Endometrial microvascular endothelial cells (primary cell): ENCODE measurements around the gene C20orf204. TPM values are rescaled to one million over a fixed set of nuclear protein-coding genes. Genes with fewer than 3 reads are reported as not detected.
"Not testable (repeated sequence)": the region's sequence is repeated elsewhere in the genome, so short reads cannot be mapped to it uniquely, and the experiment has no call there.

Experiments
- in situ Hi-C: cut with HindIII; loops from 2 replicates; pipeline ENCODE4 v1.10.0; 2017; ENCODE audit warnings: low sequenced_read_pairs, low pct_unique_long_range_greater_than_20kb; ENCODE audit errors: inconsistent ontology term
- total RNA-seq: library from RNA; depleted of rRNA; stranded (reverse); fragments of >200 nt; gene quantifications from one replicate; pipeline ENCODE4 v1.2.3, GENCODE V29; 2015; ENCODE audit errors: inconsistent ontology term

The C20orf204 gene
- 0.93 TPM for total RNA-seq

DNA sequence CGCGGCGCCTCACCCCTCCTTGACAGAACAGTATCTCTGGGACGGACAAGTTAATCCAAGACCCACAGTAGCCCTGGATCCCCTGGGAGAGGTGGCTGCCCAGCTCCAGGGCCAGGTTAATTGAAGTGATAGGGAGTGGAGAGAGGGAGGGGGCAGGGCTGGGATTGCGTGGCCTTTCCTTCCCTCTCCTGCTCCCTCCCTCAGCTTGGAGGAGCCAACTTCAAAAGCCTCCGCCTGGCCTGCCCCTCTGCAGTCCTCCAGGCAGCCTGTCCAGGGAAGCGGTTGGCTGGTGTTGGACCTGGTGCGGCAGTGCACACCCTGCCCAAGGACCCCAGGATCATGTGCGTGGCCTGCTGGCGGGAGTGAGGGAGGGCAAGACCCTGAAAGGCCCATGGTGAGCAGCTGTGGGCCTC, at the start of gene C20orf204:
Gene C20orf204 (plus strand): TSS at position 250 of the 413 bp plus-strand sequence. CDS start 142 bp downstream, at position 392.
- in situ Hi-C loops = no loop called here

- in situ Hi-C loops = no loop called here
Observed at GRCh38 chr20:64000906-64001305, 35.1 kb upstream of the C20orf204 start.

DNA sequence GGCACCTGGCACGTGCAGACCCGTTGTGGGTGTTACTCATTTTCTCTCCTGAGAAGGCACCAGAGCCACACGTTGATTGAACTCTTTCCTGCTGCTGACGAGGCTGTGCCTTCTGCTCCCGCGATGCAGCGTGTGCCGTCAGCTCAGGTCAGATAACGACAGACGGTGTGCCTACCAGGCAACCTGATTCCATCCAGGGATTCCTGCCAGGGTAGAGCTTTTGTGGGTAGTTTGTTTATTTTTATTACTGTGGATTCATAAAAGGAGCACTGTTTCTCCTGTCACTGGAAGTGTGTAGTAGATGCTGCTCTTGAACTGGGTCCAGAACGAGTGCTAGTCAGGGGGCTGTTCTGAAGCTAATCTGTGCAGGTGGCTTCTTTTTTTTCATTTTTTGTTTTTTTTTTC, 34.4 kb upstream of the C20orf204 start:
- in situ Hi-C loops = no loop called here

DNA sequence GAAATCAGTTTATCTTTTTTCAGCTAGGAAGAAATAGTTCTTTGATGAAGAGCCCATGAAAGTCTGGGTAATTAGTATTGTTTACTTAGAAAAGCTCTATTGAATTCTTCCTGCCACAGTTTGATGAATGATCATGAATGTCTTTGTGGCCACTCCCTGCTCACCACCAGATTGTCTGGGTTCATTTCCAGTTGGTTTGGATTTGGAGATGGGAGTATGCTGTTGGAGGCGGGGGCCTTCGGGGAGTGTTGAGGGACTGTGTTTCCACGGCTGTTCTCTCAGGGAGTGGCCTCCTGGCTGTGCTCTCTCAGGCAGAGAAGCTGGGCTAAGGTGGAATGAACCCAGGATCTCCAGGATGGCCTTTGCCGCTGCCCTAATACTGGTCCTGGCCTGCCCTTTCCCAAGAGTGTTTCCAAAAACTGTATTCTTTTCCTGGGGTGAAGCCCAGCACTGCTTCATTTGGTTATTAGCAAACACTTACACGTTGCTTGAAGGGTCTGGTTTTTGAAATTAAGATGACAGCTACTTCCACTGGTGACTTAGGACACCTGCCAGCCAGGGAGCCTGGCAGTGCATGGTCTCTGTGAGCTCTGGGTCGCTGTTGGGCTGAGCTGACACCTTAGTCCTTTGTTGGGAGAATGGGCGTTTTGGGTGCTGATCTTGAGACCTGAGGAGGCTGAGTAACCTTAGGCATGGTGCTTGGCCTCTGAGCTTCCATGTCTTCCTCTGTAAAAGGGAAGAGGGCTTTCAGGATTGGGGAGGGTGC, 31.8 kb upstream of the C20orf204 start:
- in situ Hi-C loops = no loop called here

- in situ Hi-C loops = no loop called here
Observed at GRCh38 chr20:64005394-64005793, 30.6 kb upstream of the C20orf204 start.

DNA sequence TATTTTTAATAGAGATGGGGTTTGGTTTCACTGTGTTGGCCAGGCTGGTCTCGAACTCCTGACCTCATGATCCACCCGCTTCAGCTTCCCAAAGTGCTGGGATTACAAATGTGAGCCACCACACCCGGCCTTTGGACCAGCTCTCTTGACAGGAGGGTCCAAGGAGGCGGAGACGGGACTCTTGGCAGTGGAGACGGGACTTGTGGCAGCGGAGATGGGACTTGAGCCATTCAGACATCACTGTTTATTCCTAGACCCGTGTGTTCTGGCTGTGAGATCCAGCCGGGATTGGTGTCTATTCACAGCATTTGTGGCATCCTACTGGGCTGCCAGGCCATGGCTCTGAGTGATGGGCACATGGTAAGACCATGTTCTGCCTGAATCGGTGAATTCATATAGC, 29.5 kb upstream of the C20orf204 start:
- in situ Hi-C loops = no loop called here

- in situ Hi-C loops = no loop called here
Observed at GRCh38 chr20:64006902-64007301, 29.1 kb upstream of the C20orf204 start.

DNA sequence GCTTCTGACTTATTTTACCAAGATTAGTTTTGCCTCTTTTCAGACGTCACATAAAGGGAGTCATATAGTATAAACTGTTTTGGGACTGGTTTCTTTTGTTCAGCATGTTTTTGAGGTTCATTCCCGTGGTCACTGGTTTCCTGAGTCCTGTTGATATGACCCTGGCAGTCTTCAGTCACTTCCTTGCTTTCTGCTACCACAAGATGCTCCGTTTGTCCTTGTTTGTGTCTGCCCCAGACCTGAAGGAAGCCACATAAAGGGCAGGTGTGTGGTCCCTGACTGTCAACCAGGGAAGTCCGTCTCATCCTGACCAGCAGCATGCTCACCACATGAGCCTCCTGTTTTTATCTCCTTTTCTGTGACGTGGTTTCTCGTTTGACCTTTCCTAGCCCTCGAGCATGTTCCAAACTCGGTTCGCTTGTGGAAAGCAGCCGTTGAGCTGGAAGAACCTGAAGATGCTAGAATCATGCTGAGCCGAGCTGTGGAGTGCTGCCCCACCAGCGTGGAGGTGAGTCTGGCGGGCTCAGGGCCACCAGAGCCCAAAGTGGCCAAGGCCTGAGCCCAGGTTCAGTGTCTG, 26.1 kb upstream of the C20orf204 start:
- in situ Hi-C loops = no loop called here

GRCh38 chr20:64010711-64011237, 25.2 kb upstream of the C20orf204 start:
- in situ Hi-C loops = no loop called here

- in situ Hi-C loops = no loop called here
Observed at GRCh38 chr20:64011366-64011779, 24.6 kb upstream of the C20orf204 start.

DNA sequence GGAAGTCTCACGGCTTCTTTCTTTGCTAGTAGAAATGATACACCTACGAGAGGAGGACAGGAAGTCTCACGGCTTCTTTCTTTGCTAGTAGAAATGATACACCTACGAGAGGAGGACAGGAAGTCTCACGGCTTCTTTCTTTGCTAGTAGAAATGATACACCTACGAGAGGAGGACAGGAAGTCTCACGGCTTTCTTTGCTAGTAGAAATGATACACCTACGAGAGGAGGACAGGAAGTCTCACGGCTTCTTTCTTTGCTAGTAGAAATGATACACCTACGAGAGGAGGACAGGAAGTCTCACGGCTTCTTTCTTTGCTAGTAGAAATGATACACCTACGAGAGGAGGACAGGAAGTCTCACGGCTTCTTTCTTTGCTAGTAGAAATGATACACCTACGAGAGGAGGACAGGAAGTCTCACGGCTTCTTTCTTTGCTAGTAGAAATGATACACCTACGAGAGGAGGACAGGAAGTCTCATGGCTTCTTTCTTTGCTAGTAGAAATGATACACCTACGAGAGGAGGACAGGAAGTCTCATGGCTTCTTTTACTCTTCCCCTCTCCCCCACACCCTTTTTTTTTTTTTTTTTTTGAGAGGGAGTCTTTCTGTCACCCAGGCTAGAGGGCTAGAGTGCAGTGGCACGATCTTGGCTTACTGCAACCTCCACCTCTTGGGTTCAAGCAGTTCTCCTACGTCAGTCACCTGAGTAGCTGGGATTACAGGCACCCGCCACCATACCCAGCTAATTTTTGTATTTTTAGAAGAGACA, 23.4 kb upstream of the C20orf204 start:
- in situ Hi-C loops = not testable (repeated sequence)

DNA sequence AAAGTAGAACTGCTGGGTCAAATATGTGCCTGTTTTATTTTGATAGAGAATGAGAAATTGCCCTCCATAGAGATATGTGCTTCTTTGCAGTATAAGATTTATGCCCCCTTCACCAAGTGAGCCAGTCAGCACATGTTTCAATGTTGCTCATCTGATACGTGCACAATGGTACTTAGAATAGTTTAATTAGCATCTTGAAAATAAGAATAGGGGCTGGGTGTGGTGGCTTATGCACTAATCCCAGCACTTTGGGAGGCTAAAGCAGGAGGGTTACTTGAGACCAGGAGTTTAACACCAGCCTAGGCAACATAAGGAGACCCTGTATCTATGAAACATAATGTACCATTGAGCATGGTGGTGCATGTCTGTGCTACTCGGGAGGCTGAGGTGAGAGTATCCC, 20.3 kb upstream of the C20orf204 start:
- in situ Hi-C loops = no loop called here

- in situ Hi-C loops = no loop called here
Observed at GRCh38 chr20:64021124-64021975, 14.6 kb upstream of the C20orf204 start.

DNA sequence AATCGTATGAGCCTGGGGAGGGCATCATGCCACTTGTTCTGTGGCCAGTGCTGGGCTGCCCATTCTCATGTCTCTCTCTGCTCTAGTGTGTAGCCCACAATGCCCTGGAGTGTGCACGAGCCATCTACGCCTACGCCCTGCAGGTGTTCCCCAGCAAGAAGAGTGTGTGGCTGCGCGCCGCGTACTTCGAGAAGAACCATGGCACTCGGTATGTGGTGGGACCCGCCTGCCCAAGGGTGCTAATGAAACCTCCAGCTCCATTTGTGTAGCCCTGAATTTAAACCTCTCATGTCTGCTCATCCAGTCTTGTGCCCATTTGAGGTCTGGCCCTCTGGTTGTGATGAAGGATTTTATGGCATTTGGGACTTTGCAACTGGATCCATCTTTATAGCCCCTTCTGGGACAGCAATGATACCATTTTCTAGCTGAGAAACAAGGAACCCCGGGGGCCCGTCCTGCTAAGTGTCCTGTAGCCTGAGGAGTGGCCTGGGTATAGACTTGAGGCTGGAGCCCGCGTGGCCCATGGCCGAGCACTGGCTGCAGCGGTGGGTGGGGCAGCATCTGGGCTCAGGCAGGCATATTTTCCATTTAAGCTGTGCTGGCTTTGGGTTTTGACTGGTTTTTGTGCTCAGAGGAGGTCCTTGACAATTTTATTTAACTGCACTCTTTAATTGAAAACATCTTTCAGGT, 13.2 kb upstream of the C20orf204 start:
- in situ Hi-C loops = no loop called here

- in situ Hi-C loops = no loop called here
Observed at GRCh38 chr20:64023361-64024140, 12.4 kb upstream of the C20orf204 start.

- in situ Hi-C loops = no loop called here
Observed at GRCh38 chr20:64024141-64024990, 11.6 kb upstream of the C20orf204 start.
